NCI-H748 (cell line): ENCODE data around the gene FNDC5.

Source experiments
- DNase-seq: peaks from one replicate; lab custom pipeline; 2025; ENCODE audit not compliant: unreplicated experiment; lab: John Stamatoyannopoulos, UW

The FNDC5 gene

DNA sequence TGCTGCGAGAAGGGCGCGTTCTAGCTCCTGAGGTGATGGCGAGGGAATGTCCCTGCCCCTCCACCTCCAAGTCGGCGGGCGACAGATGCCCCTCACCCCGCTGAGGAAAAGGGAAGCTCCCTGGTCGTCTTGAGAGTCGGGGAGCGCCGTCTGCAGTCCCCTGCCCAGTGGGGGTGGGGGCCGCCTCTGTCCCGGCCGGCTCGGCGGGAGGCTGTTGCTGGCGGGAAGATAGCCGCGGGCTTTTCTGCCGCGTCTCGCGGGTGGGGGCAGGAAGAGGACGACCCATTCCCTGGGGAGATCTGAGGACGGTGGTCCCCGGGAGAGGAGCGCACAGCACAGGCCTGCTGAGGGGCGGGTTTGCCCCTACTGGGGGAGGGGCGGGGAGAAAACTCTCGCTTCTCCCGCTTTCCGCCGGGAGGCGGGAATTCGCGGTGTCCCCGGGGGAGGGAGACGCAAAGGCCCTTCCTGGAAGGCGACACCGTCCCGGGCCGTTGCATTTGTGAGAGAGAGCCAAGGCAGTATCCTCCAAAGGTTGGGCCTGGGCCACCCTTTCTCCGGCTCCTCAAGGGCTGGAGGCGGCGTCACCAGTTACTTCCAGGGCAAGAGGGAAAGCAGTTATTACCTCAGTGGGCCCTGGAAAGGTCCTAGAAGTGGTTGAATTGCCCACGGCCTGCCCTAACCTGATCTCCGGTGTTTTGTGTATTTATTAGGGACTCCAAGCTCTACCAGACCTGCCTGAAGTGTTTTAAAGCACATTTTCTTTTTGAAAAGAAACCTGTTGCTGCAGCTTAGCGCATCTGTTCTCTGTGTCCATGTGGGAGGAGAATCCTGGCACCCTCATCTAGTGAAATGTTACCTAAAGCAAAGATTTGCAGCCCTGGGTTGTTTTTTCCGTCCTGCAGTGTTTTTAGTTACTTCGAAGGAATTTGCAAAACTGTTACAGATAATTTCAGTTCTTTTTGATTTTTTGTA lies 52.6 kb downstream of the FNDC5 start:
- peak; percentile 76 for DNase-seq

DNA sequence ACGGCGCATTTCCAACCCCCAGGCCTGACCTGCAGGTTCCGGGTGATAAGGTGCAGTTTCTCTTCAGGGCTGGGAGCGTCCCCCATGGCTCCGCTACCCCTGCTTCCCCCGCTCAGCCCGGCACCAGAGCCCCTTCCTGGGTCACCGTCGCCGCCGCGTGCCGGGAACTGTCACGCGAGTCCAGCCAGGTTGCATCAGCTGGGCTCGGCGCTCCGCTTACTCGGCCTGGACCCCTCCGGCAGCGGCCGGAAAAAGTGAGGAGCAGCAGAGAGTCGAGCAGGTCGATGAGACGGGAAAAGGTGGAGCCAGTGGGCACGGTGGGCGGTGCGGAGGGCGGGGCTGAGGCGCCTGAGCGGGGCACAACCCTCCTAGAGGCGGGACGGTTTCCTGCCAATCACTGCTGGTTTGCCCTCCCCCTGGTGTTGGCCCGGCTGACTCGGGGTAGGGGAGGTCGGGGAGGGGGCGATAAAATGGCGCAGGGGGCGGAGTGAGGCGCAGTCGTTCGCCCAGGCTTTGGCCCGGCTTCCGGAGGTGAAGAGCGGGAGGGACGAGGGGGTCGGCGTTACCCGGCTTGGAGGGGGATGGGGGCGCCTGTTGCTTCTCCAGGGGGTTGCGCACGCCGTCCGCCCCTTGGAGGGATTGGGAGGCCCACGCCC lies 53.4 kb downstream of the FNDC5 start, which contains the start of the genes S100PBP and YARS1:
S100PBP (plus strand) TSS at position 495 of the 656 bp plus-strand sequence. CDS start 8,447 bp downstream, outside the sequence.
YARS1 (minus strand) TSS at position 200 of the 656 bp plus-strand sequence; CDS start at position 86, 114 bp downstream.
- peak; percentile 95 for DNase-seq

DNA sequence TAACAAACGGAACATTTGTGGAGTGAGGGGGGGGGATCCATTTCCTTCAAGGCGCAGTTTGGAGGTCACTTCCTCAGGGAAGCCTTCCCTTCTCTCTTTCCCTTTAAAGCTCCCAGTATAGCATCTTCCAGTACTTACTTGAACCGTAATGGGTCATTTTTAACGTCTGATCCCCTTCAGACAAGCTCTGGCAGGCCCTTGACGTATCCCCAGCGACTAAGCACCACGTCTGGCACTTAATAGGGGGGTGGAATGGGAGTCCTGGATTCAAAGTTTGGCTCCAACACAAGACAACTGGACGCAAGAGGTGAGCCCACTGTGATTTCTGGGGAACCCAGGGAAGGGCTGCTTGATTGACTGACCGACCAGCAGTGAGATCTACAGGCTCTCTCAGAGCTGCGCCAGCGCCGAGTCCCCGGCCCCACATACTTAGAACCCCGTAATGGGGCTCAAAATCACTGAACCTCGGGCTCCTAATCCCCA lies 54.0 kb downstream of the FNDC5 start:
- peak; percentile 42 for DNase-seq

DNA sequence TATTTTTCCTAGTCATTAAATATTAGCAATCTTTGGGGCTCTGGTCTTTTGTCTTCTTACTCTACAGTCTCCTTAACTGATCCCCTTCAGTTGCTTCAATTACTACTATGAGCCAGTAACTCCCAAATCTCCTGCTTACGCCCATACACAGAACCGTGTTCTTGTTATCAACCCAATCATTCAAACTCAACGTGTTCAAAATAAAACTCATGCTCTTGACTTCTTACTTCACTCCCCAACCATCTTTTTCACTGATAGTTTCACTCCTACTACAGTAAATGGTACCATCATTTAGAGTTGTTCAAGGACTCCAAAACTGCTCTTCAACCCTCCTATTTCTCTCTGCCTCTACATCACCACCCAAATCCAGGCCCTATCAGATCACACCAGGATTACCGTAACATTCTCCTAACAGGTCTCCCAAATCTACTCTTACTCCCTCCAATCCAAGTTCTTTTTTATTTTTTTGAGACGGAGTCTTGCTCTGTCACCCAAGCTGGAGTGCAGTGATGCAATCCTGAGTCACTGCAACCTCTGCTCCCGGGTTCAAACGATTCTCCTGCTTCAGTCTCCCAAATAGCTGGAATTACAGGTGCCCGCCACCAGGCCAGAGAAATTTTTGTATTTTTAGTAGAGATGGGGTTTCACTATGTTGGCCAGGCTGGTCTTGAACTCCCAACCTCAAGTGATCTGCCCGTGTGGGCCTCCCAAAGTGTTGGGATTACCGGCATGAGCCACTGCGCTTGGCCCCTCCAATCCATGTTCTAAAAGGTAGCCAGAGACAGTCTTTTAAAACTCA lies 56.6 kb downstream of the FNDC5 start:
- DNase-seq = no peak
